WERI-Rb-1 (cell line): ENCODE measurements around the gene CHMP4B.

Experiments
- DNase-seq: peaks from one replicate; pipeline ENCODE4 v3.0.0-alpha.2; 2020
- H3K27ac ChIP-seq: fragments of 250-450 bp; sonication (Bioruptor Pico); 2 replicates; pipeline ENCODE4 v1.5.1; 2020; ENCODE audit warnings: mild to moderate bottlenecking, moderate library complexity
- H3K27me3 ChIP-seq: fragments of 250-450 bp; sonication (Bioruptor Pico); 2 replicates; pipeline ENCODE4 v1.5.1; 2021; ENCODE audit warnings: mild to moderate bottlenecking, low read depth, moderate library complexity; ENCODE audit not compliant: insufficient read depth, severe bottlenecking
- H3K36me3 ChIP-seq: fragments of 250-450 bp; sonication (Bioruptor Pico); 2 replicates; pipeline ENCODE4 v1.5.1; 2020; ENCODE audit warnings: mild to moderate bottlenecking, moderate library complexity
- H3K4me3 ChIP-seq: 2 replicates; pipeline ENCODE4 v1.5.1; 2011; ENCODE audit warnings: low read depth, mild to moderate bottlenecking, control low read depth, low read length
- H3K9me3 ChIP-seq: fragments of 250-450 bp; sonication (Bioruptor Pico); 2 replicates; pipeline ENCODE4 v1.5.1; 2021; ENCODE audit warnings: mild to moderate bottlenecking, moderate library complexity; ENCODE audit not compliant: severe bottlenecking
- CTCF ChIP-seq: IDR thresholded peaks from 2 replicates; pipeline ENCODE4 v1.5.1; 2011; ENCODE audit warnings: low read depth, mild to moderate bottlenecking, control low read depth, inconsistent platforms, low read length

The CHMP4B gene

DNA sequence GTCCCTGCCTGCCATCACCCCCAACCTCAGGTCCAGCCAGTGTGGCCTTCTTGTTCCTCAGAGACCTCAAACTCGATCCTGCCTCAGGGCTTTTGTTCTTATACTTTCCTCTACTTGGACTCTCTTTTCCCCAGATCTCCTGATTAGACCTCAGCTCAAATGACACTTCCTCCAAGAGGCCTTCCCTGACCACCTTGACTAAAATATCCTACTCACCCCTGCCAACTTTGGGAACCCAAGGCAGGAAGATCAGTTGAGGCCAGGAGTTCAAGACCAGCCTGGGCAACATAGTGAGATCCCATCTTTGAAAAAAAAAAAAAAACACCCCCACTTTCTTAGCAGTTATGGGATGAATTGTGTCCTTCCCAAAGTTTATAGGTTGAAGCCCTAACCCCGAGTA lies 73.5 kb downstream of the CHMP4B start:
- TF ChIP-seq CTCF, result no peak
- Histone ChIP-seq H3K36me3 (no peaks in the 10 kb centered on the region), H3K4me3 (no peak overlapping the region), H3K9me3 (no peaks in the 10 kb centered on the region), H3K27ac (no peak overlapping the region), H3K27me3 (no peaks in the 10 kb centered on the region)
- DNase-seq, result no peak

DNA sequence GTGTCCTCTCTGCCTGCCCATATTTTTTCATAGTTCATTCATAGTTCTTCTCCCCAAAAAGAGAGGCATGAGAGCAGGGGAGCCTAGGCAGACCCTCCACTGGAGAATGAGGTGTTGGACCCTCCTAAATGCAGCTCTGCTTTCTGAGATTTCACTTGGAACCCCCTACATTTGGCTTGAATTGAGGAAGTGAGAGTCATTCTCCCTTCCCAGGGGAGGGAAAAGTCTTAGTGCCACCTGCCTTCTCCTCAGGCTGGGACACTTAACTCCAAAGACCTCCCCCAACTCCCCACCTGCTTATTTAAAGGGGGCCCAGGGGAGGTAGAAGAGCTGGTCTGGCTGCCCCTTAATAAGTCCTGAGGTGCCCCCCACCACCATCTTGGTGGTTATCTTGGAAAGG lies 78.2 kb downstream of the CHMP4B start:
- Histone ChIP-seq H3K27ac (no peak overlapping the region), H3K9me3 (no peaks in the 10 kb centered on the region), H3K36me3 (no peaks in the 10 kb centered on the region), H3K4me3 (no peak overlapping the region), H3K27me3 (no peaks in the 10 kb centered on the region)
- no peak for TF ChIP-seq CTCF
- no peak for DNase-seq

DNA sequence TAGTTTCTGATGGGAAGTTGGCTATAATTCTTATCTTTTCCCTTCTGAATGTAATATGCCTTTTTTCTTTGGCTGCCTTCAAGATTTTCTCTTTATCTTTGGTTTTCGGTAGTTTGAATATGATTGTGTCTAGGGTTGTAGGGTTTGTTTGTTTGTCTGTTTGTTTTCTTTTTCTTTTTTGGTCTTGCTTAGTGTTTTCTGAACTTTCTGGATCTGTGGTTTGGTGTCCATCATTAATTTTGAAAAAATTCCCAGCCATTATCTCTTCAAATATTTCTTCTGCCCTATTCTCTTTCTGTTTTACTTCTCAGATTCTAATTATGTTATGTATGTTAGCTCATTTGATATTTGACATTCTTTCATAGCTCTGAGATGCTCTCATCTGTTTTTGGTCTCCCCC lies 79.4 kb downstream of the CHMP4B start:
- Histone ChIP-seq H3K36me3 (no peaks in the 10 kb centered on the region), H3K27me3 (no peaks in the 10 kb centered on the region), H3K9me3 (no peaks in the 10 kb centered on the region), H3K27ac (no peak overlapping the region), H3K4me3 (no peak overlapping the region)
- no peak for TF ChIP-seq CTCF
- no peak for DNase-seq

DNA sequence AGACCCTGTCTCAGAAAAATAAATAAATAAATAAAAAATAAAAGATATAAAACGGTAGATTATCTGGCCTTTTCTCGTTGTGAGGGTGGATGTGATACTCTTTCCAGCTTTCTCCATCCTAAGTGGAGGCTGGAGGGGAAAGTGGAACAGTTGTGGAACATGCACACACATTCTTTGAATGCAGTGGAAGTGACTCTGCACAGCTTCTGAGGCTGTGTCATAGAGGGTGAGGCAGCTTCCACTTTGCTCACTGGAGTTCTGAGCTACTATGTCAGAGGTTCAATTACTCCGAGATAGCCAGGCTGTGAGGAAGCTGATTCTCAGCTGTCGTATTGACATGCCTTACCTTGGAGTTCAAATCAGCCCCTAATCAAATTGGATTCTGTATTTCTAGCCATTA lies 82.2 kb downstream of the CHMP4B start:
- no peaks in the 10 kb centered on the region for H3K9me3 ChIP-seq
- H3K36me3 ChIP-seq, result no peaks in the 10 kb centered on the region
- no peak overlapping the region for H3K4me3 ChIP-seq
- H3K27ac ChIP-seq, result no peak overlapping the region
- DNase-seq, result no peak
- TF ChIP-seq CTCF, result no peak
- no peaks in the 10 kb centered on the region for H3K27me3 ChIP-seq

GRCh38 chr20:33894798-33895197 lies 83.7 kb downstream of the CHMP4B start:
- TF ChIP-seq CTCF, result no peak
- no peaks in the 10 kb centered on the region for H3K27me3 ChIP-seq
- no peaks in the 10 kb centered on the region for H3K9me3 ChIP-seq
- H3K4me3 ChIP-seq, result no peak overlapping the region
- DNase-seq, result no peak
- no peak overlapping the region for H3K27ac ChIP-seq
- no peaks in the 10 kb centered on the region for H3K36me3 ChIP-seq

- Histone ChIP-seq H3K4me3 (no peak overlapping the region), H3K27me3 (no peaks in the 10 kb centered on the region), H3K9me3 (no peaks in the 10 kb centered on the region), H3K36me3 (no peaks in the 10 kb centered on the region), H3K27ac (no peak overlapping the region)
- no peak for DNase-seq
- TF ChIP-seq CTCF, result no peak
Observed at GRCh38 chr20:33896509-33896908, 85.4 kb downstream of the CHMP4B start.
